ENCODE measurements around the gene ZMYND15.

ZMYND15 gene

GRCh38 chr17:4740025-4740351, 355 bp downstream of the ZMYND15 start:
- no peak for DNase-seq (ENCODE audit: low read depth)
- peak overlapping the region; percentile 72 for H3K4me3 ChIP-seq (ENCODE audit: low read depth, low read length)
- no peak for TF ChIP-seq CTCF (conservative IDR thresholded peaks at IDR 0.05; ENCODE audit: low read depth, low read length)

- H3K4me3 ChIP-seq (ENCODE audit: low read depth, low read length) = no peak overlapping the region
- DNase-seq (ENCODE audit: low read depth) = no peak
- no peak for TF ChIP-seq CTCF (conservative IDR thresholded peaks at IDR 0.05; ENCODE audit: low read depth, low read length)
Observed at GRCh38 chr17:4740584-4740983, 951 bp downstream of the ZMYND15 start.

- no peak overlapping the region for H3K4me3 ChIP-seq (ENCODE audit: low read depth, low read length)
- no peak for TF ChIP-seq CTCF (conservative IDR thresholded peaks at IDR 0.05; ENCODE audit: low read depth, low read length)
- no peak for DNase-seq (ENCODE audit: low read depth)
Observed at GRCh38 chr17:4741544-4741943, 1.9 kb downstream of the ZMYND15 start.

- TF ChIP-seq CTCF (conservative IDR thresholded peaks at IDR 0.05; ENCODE audit: low read depth, low read length) = no peak
- H3K4me3 ChIP-seq (ENCODE audit: low read depth, low read length) = no peak overlapping the region
- DNase-seq (ENCODE audit: low read depth) = no peak
Observed at GRCh38 chr17:4742133-4742532, 2.5 kb downstream of the ZMYND15 start.

GRCh38 chr17:4742629-4743028, 3.0 kb downstream of the ZMYND15 start:
- no peak for DNase-seq (ENCODE audit: low read depth)
- no peak for TF ChIP-seq CTCF (conservative IDR thresholded peaks at IDR 0.05; ENCODE audit: low read depth, low read length)
- H3K4me3 ChIP-seq (ENCODE audit: low read depth, low read length) = no peak overlapping the region

GRCh38 chr17:4743216-4743615, 3.6 kb downstream of the ZMYND15 start:
- H3K4me3 ChIP-seq (ENCODE audit: low read depth, low read length) = no peak overlapping the region
- TF ChIP-seq CTCF (conservative IDR thresholded peaks at IDR 0.05; ENCODE audit: low read depth, low read length) = no peak
- DNase-seq (ENCODE audit: low read depth) = no peak

GRCh38 chr17:4743898-4744297, 4.3 kb downstream of the ZMYND15 start:
- no peak for DNase-seq (ENCODE audit: low read depth)
- no peak for TF ChIP-seq CTCF (conservative IDR thresholded peaks at IDR 0.05; ENCODE audit: low read depth, low read length)
- H3K4me3 ChIP-seq (ENCODE audit: low read depth, low read length) = no peak overlapping the region

All from choroid plexus epithelial cell (primary cell).